CD4-positive, alpha-beta T cell treated with Interferon alpha-2 for 1 hour (primary cell): ENCODE measurements around the gene RTEL1.
A peak's percentile ranks its signal among the peaks of the same experiment; 100 is the strongest.
"Not testable (repeated sequence)": the region's sequence is repeated elsewhere in the genome, so short reads cannot be mapped to it uniquely, and the experiment has no call there.

Experiments used
- DNase-seq, 2 donors: peaks; one replicate each; pipeline ENCODE4 v3.0.0-alpha.2; 2020 to 2022

Gene RTEL1

DNA sequence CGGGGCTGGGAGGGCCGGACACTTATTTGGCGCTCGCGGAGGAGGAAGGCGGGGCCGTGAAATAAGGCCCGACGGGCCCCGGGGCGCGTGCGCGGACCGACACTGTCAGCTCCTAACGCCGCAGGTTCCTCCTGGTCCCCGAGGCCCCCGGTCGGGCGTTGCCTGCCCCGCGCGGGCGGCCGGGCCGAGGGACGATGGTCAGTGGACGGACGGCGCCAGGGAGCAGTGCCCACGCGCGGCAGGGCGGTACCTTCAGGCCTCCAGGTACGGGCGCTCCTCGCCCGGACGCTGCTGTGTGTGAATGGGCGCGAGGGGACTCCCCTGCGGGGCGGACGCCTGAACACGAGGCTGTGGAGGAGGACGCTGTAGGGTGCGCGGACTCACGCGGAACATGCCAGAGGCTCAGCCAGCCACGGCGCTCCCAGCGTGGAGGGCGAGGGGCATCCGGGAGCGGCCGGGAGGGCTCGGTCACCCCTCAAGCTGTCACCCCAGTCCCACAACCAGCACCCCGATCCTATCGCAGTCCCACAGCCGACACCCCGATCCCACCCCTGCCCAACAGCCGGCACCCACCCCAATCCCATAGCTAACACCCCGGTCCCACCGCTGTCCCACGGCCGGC, 30.9 kb upstream of the RTEL1 start:
- DNase-seq, result peak; percentile 95 to 97

DNA sequence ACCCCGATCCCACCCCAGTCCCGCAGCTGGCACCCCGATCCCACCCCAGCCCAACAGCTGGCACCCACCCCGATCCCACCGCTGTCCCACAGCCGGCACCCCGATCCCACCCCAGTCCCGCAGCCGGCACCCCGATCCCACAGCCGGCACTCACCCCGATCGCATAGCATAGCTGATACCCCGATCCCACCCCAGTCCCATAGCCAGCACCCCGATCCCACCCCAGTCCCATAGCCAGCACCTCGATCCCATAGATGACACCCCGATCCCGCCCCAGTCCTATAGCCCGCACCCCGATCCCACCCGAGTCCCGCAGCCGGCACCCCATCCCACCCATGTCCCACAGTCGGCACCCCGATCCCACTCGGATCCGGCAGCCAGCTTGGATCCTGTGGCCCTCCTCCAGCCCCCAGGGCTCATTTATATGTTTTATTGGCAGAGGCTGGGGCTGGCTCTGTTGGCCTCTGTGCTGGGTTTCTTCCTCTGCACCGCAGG, 30.3 kb upstream of the RTEL1 start:
- no peak for DNase-seq

DNA sequence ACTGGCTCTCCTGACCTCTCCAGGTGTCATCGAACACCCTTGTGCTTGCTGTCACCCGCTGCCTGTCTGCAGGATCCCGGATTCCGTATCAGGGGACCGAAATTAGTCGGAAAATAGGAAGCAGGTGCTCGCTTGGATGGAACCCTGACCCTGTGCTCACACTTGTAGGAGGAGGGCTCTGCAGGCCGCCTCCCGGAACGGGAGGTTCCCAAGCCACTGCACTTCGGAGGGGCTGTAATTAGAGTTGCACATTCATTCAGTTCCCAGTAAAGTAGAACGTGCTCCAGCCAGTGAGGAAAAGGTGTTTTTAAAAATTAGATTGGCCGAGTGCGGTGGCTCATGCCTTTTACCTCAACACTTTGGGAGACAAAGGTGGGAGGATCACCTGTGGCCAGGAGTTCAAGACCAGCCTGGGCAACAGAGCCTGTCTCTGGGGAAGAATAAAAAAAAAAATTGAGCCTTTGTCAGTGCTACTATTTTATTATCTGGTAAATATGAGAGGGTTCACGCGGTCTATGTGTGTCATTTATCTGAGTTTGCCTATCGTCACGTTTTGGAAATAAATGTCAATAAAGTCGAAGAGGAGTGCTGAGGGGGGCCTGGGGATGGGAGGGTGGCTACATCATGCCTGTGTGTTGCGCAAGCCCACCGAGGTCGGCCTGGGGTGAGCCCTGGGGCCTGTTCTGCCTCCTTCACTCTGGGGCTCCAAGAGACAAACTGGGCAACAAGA, 29.7 kb upstream of the RTEL1 start:
- peak; percentile 59 to 67 for DNase-seq

DNA sequence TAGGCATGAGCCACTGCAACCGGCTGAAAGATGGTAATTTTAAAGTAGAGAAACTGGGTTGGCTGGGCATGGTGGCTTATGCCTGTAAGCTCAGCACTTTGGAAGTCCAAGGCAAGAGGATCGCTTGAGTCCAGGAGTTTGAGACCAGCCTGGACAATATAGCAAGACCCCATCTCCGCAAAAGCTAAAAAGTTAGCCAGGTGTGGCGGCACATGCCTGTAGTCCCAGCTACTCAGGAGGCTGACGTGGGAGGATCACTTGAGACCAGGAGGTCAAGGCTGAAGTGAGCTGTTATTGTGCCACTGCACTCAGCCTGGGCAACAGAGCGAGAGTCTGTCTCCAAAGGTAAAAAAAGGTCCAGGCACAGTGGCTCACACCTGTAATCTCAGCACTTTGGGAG, 27.2 kb upstream of the RTEL1 start:
- not testable (repeated sequence) for DNase-seq

DNA sequence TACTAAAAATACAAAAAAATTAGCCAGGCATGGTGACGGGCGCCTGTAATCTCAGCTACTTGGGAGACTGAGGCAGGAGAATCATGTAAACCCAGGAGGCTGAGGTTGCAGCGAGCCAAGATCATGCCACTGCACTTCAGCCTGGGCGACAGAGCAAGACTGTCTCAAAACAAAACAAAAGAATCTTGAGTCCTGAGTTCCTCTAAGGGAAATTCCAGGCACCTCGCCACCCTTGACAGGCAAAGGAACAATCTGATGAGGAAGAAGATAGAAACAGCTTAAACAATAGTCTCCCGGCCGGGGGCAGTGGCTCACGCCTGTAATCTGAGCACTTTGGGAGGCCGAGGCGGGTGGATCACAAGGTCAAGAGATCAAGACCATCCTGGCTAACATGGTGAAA, 26.7 kb upstream of the RTEL1 start:
- not testable (repeated sequence) for DNase-seq

DNA sequence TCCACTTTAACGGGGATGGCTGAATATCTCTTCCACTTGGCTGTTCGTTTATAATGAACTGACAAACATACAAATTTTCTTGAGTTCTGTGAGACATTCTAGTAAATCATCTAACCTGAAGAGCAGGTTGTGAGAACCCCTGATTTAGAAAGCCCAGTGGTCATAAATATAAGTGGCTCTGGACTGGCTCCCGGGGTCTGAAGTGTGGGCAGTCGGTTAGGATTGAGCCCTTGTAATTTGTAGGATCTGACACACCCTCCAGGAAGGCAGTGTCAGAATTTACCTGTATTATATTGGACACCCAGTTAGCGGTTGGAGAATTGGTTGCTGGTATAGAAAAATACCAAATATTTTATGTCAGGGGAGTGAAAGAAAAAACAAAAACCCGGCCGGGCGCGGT, 24.4 kb upstream of the RTEL1 start:
- no peak for DNase-seq

DNA sequence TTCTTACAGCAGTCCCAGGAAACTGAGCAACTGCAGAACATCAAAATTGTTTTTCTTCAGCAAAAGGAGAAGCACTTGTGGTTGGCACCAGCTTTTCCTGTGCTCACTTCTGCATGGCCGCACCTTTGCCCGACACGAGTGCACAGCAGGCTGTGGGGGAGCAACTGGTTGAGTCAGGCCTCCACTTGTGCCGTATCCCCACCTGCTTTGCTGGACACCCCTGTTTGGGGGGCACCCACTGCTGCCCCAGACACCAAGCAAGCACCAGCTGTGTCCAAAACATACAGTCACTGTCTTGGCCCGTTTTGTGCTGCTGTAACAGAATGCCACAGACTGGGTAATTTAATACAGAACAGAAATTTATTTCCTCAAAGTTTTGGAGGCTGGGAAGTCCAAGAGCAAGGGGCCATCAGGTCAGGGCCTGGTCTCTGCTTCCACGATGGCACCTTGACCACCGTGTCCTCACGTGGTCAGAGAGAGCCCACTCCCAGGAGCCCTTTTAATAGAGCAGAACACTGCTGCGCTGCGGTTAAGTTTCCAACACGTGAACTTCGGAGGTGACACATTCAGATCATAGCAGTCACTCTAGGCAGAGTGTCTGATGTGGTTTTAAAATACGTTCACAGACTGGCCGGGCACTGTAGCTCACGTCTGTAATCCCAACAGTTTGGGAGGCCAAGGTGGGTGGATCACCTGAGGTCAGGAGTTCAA, 22.5 kb upstream of the RTEL1 start:
- DNase-seq, result peak; percentile 78 to 84

DNA sequence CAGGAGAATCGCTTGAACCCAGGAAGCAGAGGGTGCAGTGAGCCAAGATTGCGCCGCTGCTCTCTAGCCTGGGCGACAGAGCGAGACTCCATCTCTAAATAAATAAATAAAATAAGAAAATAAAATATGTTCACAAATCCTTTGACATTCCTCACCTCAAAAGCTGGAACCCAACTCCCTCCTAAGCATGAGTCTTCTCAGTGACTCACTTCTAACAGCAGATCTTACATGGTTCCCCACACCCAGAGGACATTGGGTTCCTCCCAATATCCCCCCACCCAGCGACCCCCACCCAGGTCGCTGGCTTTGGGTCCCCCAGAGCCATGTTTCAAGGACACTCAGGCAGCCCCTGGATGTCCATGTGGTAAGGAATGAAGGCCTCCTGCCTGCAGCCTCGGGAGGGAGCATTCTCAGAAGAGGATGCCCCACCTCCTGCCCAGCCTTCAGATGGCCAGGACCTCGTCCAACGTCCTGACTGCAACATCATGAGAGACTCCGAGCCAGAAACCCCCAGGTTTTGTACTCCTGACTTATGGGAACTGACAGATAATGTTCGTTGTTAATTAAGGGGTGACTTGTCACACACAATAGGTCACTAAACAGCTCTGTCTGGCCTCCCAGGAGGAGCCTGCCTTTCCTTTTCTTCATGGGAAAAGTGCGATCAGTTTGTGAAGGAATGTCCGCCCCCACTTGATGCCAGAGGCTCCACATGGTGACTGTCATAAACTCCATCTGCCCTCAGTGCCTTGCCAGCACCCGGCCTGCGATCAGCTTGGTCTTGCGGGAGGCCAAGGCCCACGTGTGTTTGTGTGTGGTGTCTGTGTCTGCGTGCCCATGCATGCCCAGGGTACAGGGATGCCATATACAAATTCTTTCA, 21.1 kb upstream of the RTEL1 start:
- no peak for DNase-seq

DNA sequence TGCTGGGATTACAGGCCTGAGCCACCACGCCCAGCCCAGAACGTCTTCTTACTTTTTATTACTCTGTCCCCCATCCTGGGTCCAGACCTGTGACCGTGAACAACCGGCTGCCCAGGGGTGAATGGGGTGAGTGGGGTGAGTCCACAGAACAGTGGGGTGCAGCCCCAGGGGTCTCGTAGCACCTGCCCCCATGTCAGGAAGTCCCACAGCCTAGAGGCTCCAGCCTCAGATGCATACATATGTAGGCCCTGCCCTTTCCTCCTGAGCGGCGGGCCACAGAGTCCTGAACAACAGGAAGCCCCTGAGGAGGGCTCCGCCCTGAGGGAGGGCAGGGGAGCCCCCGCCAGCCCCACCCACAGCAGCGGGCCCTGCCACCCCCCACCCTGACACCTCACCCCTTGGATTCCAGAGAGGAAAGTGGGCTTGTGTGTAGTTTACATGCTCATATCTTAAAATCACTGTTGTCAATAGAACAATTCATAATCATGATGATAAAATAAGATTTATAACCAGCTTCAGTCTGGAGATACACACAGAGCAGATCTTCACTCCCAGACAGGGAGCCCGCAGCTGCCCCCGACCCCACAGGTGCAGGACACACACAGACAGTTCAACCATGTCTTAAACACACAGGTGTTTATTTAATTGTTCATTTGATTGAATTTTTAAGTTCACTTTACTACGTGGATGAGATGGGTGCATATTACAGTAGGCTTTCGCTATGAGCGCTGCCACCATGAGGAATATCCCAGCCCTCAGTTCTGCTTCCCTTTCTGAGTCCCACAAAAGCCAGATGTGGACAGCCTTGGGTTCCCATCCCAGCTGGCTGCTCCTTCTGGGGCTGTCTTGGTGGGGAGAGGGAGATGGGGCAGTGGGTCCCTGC, 18.8 kb upstream of the RTEL1 start:
- peak; percentile 71 to 76 for DNase-seq

DNA sequence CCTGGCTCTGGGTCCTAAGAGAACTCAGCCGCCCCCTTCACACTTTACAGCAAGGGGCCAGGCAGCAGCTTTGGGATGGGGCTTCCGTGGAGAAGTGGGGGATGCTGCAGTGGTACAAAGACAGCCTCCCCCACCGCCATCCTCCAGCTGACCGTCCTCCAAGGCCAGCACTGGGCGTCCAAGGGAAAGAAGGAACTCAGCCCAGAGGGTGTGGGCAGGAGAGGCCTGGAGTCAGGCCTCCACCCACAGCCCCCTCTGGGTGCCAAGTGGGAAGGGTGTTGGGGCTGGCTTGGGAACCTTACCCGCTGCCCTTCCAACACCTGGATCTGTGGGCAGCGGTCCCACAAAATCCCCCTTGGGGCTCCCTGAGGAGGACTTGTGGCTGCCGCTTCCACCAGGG, 18.0 kb upstream of the RTEL1 start:
- no peak for DNase-seq

DNA sequence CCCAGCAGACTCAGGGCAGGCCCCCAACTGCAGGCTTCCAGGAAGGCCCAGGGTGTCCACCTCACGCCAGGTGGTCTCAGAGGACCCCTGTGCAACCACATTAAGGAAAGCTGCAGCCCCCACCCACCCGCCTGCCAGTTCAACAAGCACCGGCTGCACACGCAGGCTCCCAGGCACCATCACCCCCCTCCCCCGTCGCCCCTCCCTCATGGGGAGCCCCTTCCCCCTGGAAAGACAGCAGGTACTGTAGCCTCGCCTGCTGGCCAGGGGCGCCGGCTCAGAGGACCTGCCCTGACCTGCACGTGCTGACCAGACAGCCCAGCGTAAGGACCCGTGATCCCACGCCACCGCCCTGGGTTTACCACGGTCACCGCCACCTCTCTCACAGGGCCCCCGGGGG, 17.4 kb upstream of the RTEL1 start:
- not testable (repeated sequence) for DNase-seq

DNA sequence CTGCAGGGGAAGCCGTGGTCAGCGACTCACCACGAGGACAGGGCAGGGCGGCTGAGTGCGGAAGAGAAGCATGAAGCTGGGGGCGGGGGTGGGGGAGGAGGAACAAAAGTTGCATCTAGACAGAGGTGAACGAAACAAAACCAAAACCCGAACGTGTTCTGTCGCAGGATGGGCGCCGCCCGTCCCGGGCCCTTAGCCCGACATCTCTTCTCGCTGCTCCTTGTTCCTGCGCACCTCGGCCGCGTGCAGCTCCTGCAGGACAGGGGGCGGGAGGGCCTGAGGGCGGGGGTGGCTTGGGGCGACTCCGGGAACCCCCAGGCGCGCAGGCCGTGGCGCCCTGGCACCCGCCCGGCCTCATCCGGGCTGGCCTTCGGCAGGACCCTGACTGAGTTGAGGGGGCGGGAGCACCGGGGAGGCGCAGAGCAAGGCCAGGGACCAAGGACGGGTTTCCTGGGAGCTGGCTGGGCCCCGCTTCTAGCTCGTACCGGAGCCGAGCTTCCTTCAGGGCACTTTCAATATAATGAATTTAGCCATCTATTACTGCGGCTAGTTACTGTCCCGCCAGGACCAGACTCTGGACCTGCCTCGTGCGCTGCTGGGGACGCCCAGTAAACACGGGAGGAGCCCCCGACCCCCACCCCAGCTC, 16.8 kb upstream of the RTEL1 start:
- peak; percentile 52 to 65 for DNase-seq

DNA sequence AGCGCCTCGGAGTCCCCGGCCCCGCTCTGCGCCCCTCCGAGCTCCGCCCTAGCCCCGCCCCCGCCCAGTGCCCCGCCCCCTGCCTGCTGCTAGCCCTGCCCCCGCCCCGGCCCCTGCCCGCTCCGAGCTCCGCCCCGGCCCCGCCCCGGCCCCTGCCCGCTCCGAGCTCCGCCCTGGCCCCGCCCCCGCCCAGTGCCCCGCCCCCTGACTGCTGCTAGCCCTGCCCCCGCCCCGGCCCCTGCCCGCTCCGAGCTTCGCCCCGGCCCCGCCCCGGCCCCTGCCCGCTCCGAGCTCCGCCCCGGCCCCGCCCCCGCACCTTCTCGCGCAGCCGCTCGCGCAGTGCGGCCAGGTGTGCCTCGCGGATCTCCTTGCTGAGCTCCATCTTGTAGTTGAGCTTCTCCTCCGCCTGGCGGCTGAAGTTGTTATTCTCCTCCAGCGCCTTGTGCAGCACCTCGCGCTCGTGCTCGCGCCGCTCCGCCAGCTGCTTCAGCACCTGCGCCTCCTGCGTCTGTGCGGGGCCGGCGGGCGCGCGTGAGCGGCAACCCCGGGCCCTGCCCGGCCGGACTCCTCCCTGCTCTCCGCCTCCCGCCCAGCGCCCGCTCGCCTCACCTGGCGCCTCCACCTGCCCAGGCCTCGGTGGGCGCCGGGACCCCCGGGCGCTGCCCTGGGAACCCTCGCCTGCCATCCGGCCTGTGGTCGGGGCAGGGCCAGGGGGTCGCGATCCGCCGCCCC, 16.2 kb upstream of the RTEL1 start:
- DNase-seq, result peak; percentile 97

DNA sequence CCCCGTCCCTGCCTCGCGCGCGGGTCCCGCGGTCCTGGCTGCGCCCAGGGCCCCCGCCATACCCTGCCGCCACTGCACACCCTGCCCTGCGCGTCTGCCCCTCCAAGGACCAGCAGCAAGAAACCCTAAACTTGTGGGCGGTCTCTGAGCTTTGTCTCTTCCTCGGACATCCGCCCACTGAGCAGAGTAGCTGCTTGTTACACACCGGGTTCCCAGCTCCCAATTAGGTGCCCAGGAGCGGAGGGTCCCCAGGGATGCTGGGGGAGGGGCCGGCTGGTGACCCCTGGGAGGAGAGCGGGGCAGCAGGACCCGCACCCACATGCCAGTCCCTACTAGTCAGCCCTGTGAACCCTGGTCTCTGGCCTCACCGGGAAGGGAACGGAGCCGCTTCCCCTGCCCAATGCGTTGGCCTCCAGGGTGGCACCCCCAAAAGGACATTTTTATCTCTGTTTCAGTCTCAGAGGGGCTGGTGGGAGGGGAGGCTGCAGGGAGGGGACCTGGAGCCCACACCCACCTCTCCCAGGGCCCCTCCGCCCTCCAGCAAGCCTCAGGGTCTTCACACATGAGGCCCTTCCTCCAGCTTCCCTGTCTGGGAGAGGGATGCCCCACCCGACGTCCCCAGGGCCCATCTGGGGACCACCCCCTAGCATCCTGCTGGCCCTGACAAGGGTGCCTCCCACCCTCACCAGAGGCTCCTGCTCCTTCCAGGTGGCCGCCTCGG, 15.4 kb upstream of the RTEL1 start:
- DNase-seq, result no peak

DNA sequence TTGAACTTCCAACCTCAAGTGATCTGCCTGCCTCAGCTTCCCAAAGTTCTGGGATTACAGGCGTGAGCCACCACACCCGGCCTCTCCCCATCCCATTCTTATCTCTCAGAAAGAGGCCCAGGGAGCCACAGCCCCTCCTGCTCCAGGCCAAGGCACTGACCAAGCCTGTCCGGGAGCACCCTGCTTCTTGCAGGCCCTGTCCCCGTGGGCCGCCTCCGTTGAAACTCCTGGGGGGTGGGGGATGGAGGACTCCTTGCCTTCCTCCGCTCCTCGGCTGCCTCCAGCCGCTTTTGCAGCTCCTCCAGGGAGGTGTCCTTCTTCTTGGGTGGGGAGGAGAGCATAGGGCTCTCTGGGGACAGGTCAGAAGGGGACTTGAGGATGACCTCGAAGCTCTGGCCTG, 14.6 kb upstream of the RTEL1 start:
- DNase-seq, result no peak

DNA sequence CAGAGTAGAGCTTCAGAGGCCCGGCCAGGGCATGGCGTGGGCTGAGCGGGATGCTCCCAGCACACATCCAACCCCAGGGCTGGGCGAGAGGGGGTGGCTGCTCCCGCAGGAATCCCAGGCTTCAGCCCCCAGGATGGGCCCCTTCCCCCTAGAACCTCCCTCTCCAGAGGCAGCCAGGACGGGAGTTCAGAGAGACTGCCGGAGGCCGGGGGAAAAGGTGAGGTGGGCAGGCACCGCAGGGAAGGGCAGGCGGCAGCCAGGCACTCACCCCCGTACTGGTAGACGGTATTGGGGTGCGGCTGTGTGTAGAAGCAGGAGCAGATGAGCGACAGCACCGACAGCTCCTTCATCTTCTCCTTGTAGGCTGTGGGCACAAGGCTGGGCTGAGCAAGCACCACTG, 14.2 kb upstream of the RTEL1 start:
- DNase-seq, result no peak

DNA sequence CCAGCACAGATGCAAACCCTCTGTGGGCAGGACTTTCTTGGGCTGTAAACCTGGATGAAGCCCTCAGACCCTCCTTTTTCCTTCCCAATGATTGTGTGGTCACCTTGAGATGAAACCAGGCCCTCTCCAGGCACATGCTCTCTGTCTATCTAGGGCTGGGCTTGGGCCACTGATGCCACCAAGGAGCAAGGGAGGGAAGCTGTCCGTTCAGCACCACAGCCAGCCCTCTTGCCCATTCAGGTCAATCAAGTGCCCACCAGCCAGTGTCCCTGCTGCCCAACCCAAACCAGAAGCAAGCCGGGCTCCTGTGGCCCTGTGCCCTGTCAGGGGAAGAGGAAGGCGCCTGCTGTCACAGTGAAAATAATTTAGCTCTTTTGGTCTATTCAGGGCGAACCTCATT, 12.9 kb upstream of the RTEL1 start:
- DNase-seq, result no peak

DNA sequence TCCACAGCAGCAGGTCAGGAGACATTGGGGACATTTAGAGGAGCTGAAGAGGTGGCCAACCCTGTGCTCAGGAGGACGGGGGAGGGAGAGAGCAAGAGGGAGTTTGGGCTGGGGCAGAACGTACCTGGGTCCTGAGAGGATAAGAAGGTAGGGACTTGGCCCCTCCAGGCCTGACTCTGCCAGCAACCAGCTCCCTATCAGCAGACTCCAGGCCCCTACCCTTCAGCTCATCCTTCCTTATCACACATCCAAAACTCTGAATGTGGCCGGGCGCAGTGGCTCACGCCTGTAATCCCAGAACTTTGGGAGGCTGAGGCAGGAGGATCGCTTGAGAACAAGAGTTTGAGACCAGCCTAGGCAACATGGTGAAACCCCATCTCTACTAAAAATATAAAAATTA, 9.9 kb upstream of the RTEL1 start:
- no peak for DNase-seq

DNA sequence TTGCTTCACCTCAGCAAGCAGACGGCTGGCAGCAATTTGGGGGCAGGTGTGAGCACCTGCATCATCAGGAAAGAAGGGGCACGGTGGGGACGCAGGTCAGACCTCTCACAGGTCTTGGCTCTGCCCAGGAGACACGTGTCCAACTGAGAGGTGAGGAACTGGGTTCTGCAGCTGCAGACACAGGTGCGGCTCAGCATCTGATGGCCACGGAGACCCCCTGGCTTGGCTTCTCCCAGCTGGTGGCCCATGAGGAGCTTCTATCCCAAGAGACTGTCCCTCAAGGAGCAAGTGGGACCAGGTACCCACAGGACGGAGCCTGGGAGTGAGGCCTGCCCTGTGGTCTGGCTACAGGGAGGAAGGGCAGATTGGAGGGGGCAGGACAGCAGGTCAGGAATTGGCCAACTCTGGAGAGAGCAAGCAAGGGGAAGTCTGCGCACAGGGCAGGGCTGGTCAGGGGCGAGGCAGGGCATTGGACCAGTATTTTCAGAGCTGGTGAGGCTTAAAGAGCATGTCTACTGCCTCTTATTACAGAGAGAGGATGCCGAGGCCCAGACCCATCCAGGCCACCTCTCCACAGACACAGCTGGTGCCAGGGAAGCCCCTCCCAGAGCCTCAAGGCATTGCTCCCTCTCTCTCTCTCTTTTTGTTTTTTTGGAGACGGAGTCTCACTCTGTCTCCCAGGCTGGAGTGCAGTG, 9.1 kb upstream of the RTEL1 start:
- DNase-seq, result no peak
